RWPE2 (cell line): Measurements from ENCODE around the gene SLC38A1.

Source experiments
- ATAC-seq: fragments of 200-7000 bp; cut with Tn5 transposase; 3 replicates; pipeline ENCODE4 v1.9.1; 2021; ENCODE audit warnings: low read depth
- DNase-seq: peaks from one replicate; pipeline ENCODE4 v3.0.0-alpha.2; 2020; ENCODE audit warnings: low spot score
- H3K27ac ChIP-seq: fragments of 450-650 bp; 2 replicates; pipeline ENCODE4 v1.5.1; 2017; ENCODE audit warnings: mild to moderate bottlenecking; ENCODE audit not compliant: poor library complexity, severe bottlenecking
- H3K27me3 ChIP-seq: fragments of 250-450 bp; sonication (Bioruptor Pico); 2 replicates; pipeline ENCODE4 v1.5.1; 2021; ENCODE audit warnings: mild to moderate bottlenecking, moderate library complexity; ENCODE audit not compliant: insufficient read depth, poor library complexity, severe bottlenecking
- H3K36me3 ChIP-seq: fragments of 250-450 bp; sonication (Bioruptor Pico); 2 replicates; pipeline ENCODE4 v1.5.1; 2020; ENCODE audit warnings: low read depth, mild to moderate bottlenecking, moderate library complexity
- H3K4me1 ChIP-seq: fragments of 250-450 bp; sonication (Bioruptor Pico); 2 replicates; pipeline ENCODE4 v1.5.1; 2021; ENCODE audit warnings: mild to moderate bottlenecking, moderate library complexity; ENCODE audit not compliant: insufficient read depth, poor library complexity, severe bottlenecking
- H3K4me3 ChIP-seq: fragments of 250-450 bp; sonication (Bioruptor Pico); 2 replicates; pipeline ENCODE4 v1.5.1; 2021; ENCODE audit warnings: mild to moderate bottlenecking, moderate library complexity; ENCODE audit not compliant: severe bottlenecking
- H3K9me3 ChIP-seq: fragments of 250-450 bp; sonication (Bioruptor Pico); 2 replicates; pipeline ENCODE4 v1.5.1; 2021; ENCODE audit warnings: mild to moderate bottlenecking, moderate library complexity; ENCODE audit not compliant: severe bottlenecking
- TF ChIP-seq, protein P1 (sequence below): fragments of 450-650 bp; IDR thresholded peaks from one replicate; pipeline ENCODE4 v1.5.1; 2017; ENCODE audit warnings: mild to moderate bottlenecking, moderate library complexity; ENCODE audit not compliant: poor library complexity, severe bottlenecking

SLC38A1 gene

DNA sequence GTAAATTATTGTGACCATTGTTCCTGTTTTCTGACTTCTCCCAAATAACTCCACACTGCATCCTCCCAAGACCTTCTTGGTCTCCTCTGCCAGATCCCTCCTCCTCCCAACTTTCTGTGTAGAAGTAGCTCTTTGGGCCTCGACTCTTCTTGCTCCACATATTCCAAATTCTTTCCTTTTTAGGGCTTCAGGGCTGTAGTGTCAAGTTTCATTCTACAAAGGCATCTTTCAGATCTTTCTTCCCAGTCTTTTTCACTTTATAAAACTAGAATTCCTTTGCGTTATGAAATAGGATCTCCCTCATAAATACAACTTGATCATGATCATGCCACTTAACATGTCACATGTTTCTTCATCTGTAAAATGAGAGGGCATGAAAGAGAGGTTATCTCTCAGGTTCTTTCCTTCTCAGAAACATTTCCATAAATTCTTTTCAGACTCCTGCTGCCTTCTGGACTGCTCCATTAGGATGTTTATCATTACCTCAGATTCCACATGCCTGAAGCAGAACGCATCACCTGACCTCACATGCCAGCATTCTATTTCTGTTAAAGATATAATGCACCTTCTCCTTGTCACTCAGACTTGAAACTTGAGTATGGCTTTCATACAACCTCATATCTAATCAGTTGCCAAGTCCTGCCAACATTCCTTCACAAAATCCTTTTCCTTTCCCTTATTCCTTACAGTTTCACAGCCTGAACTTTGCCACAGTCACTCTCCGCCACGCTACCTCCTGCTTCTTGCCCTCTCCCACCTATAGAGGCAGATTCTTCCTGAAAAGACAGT lies 8.5 kb downstream of the SLC38A1 start:
- no peak for DNase-seq
- Histone ChIP-seq H3K4me3 (no peak overlapping the region), H3K36me3 (peaks cover 91% of the 10 kb centered on the region), H3K4me1 (peaks cover 57% of the 10 kb centered on the region), H3K27me3 (no peaks in the 10 kb centered on the region), H3K9me3 (no peaks in the 10 kb centered on the region), H3K27ac (peak overlapping the region; percentile 96)
- no peak for ATAC-seq
- TF ChIP-seq, protein P1, sequence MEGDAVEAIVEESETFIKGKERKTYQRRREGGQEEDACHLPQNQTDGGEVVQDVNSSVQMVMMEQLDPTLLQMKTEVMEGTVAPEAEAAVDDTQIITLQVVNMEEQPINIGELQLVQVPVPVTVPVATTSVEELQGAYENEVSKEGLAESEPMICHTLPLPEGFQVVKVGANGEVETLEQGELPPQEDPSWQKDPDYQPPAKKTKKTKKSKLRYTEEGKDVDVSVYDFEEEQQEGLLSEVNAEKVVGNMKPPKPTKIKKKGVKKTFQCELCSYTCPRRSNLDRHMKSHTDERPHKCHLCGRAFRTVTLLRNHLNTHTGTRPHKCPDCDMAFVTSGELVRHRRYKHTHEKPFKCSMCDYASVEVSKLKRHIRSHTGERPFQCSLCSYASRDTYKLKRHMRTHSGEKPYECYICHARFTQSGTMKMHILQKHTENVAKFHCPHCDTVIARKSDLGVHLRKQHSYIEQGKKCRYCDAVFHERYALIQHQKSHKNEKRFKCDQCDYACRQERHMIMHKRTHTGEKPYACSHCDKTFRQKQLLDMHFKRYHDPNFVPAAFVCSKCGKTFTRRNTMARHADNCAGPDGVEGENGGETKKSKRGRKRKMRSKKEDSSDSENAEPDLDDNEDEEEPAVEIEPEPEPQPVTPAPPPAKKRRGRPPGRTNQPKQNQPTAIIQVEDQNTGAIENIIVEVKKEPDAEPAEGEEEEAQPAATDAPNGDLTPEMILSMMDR: no peak

DNA sequence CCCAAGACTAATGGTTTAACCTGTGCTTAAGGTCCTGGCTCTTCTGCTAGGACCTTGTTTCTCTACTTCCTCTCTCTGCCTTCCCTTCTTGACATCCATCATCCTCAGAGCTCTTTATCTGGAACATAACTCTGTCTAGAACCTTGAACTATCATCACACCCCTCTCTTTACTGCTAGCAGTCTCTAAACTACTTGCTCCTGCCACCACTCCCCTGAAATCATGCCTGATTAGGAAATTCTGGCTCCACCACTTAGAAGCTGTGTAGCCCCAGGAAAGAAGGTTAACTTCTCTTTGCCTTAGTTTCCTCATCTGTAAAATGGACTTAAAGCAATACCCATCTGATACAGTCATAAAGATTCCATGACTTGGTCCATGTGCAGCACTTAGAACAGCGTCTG lies 9.1 kb downstream of the SLC38A1 start:
- H3K27me3 ChIP-seq: no peaks in the 10 kb centered on the region
- H3K27ac ChIP-seq: no peak overlapping the region
- H3K9me3 ChIP-seq: no peaks in the 10 kb centered on the region
- no peak overlapping the region for H3K4me3 ChIP-seq
- no peak for ATAC-seq
- peaks cover 91% of the 10 kb centered on the region for H3K36me3 ChIP-seq
- H3K4me1 ChIP-seq: peaks cover 51% of the 10 kb centered on the region
- TF ChIP-seq, protein P1: no peak
- no peak for DNase-seq

DNA sequence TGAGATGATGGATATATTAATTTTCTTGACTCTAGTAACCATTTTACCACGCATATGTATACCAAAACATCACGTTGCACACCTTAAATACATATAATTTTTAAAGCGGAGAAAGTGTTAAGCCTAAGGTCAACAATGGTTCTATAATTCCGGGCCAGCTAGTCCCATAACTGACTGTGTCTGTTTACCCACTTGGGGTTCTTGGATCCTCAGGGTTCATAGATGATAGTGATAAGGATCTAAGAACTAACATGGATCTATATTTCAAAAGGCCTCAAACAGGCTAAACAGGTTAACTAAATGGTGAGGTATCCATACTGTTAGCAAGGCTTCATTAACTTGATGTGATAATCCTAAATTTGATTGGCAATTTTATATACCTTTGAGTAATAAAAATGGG lies 9.8 kb downstream of the SLC38A1 start:
- TF ChIP-seq, protein P1: no peak
- Histone ChIP-seq H3K9me3 (no peaks in the 10 kb centered on the region), H3K27me3 (no peaks in the 10 kb centered on the region), H3K27ac (no peak overlapping the region), H3K36me3 (peaks cover 92% of the 10 kb centered on the region), H3K4me1 (peaks cover 44% of the 10 kb centered on the region), H3K4me3 (no peak overlapping the region)
- ATAC-seq (no peak), DNase-seq (no peak)

DNA sequence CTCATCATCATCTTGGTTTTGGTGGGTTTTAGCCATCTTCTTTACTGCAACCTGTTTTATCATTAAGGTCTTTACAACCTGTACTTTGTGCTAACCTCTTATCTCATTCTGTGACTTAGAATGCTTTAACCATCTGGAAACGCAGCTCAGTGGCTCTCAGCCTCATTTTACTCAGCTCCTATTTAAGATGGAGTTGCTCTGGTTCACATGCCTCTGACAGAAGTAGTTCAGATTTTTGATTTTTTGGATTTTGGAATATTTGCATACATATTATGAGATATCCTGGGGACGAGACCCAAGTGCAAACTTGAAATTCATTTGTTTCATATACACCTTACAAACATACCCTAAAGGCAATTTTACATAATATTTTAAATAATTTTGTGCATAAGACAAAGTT lies 10.7 kb downstream of the SLC38A1 start:
- DNase-seq (no peak), ATAC-seq (no peak)
- peaks cover 95% of the 10 kb centered on the region for H3K36me3 ChIP-seq
- H3K27ac ChIP-seq: no peak overlapping the region
- H3K27me3 ChIP-seq: no peaks in the 10 kb centered on the region
- peaks cover 36% of the 10 kb centered on the region for H3K4me1 ChIP-seq
- H3K4me3 ChIP-seq: no peak overlapping the region
- no peaks in the 10 kb centered on the region for H3K9me3 ChIP-seq
- TF ChIP-seq, protein P1: no peak

DNA sequence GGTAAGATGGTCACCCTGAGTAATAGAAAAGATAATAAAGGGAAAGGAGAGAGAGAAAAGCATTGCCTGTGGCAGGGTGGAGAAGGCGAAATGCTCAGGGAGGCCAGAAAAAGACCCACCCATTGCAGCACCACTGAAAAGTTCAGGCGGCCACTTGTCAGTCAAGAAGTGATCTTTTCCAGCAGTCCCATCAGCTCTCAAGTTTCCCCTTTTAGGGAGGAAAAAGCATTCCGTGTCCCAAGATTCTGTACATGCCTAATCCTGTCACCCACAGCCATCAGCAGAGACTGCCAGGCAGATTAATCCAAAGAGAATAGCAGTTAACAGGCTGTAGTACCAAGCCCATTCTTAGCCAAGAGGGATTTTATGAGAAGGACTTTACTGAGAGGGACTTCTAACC lies 11.9 kb downstream of the SLC38A1 start:
- Histone ChIP-seq H3K4me3 (no peak overlapping the region), H3K27me3 (no peaks in the 10 kb centered on the region), H3K36me3 (peaks cover 95% of the 10 kb centered on the region), H3K9me3 (no peaks in the 10 kb centered on the region), H3K27ac (no peak overlapping the region), H3K4me1 (peaks cover 25% of the 10 kb centered on the region)
- TF ChIP-seq, protein P1: no peak
- DNase-seq (no peak), ATAC-seq (no peak)
